SK-N-SH treated with all-trans-retinoic acid at 6 μM for 48 hours (cell line): Measurements from ENCODE around the gene MAGOHB.

Experiments
- ATAC-seq: fragments of 200-7000 bp; cut with Tn5 transposase; 3 replicates; pipeline ENCODE4 v1.9.1; 2020; ENCODE audit warnings: mild to moderate bottlenecking, moderate library complexity
- CSDC2 ChIP-seq: fragments of 250-450 bp; sonication (Bioruptor Pico); IDR thresholded peaks from 2 replicates; pipeline ENCODE4 v1.5.0; 2020; ENCODE audit warnings: mild to moderate bottlenecking, moderate library complexity
- CSRNP3 ChIP-seq: fragments of 250-450 bp; sonication (Bioruptor Pico); IDR thresholded peaks from 2 replicates; pipeline ENCODE4 v1.5.1; 2021; ENCODE audit warnings: mild to moderate bottlenecking, moderate library complexity
- ESRRG ChIP-seq: fragments of 250-450 bp; sonication (Bioruptor Pico); IDR thresholded peaks from 2 replicates; pipeline ENCODE4 v1.6.1; 2021; ENCODE audit warnings: mild to moderate bottlenecking
- GLIS3 ChIP-seq: fragments of 250-450 bp; sonication (Bioruptor Pico); IDR thresholded peaks from 2 replicates; pipeline ENCODE4 v1.5.0; 2020; ENCODE audit warnings: mild to moderate bottlenecking, moderate library complexity
- ISL1 ChIP-seq: fragments of 250-450 bp; sonication (Bioruptor Pico); IDR thresholded peaks from 2 replicates; pipeline ENCODE4 v2.1.2; 2022; ENCODE audit warnings: mild to moderate bottlenecking, moderate library complexity
- OSR1 ChIP-seq: fragments of 250-450 bp; sonication (Bioruptor Pico); IDR thresholded peaks from 2 replicates; pipeline ENCODE4 v1.8.0; 2022; ENCODE audit warnings: moderate library complexity, mild to moderate bottlenecking, inconsistent platforms
- PATZ1 ChIP-seq: fragments of 250-450 bp; sonication (Bioruptor Pico); IDR thresholded peaks from 2 replicates; pipeline ENCODE4 v1.8.0; 2020; ENCODE audit warnings: mild to moderate bottlenecking, moderate library complexity, borderline replicate concordance
- PPARA ChIP-seq: fragments of 250-450 bp; sonication (Bioruptor Pico); IDR thresholded peaks from 2 replicates; pipeline ENCODE4 v1.5.0; 2020; ENCODE audit warnings: mild to moderate bottlenecking, borderline replicate concordance
- SNAI2 ChIP-seq: fragments of 250-450 bp; sonication (Bioruptor Pico); IDR thresholded peaks from 2 replicates; pipeline ENCODE4 v1.5.0; 2020; ENCODE audit warnings: mild to moderate bottlenecking, moderate library complexity
- TOX ChIP-seq: fragments of 250-450 bp; sonication (Bioruptor Pico); IDR thresholded peaks from 2 replicates; pipeline ENCODE4 v1.8.0; 2021; ENCODE audit warnings: mild to moderate bottlenecking, moderate library complexity, borderline replicate concordance
- ZFP30 ChIP-seq: fragments of 450-650 bp; formaldehyde crosslinking; IDR thresholded peaks from 2 replicates; pipeline ENCODE4 v1.5.0; 2022; ENCODE audit warnings: mild to moderate bottlenecking, moderate library complexity
- ZNF565 ChIP-seq: fragments of 450-650 bp; formaldehyde crosslinking; conservative IDR thresholded peaks from 2 replicates; pipeline ENCODE4 v1.5.0; 2020; ENCODE audit warnings: low read depth, mild to moderate bottlenecking, moderate library complexity
- ZNF70 ChIP-seq: fragments of 450-650 bp; formaldehyde crosslinking; IDR thresholded peaks from 2 replicates; pipeline ENCODE4 v1.5.0; 2020; ENCODE audit warnings: mild to moderate bottlenecking, moderate library complexity
- ZNF8 ChIP-seq: fragments of 450-650 bp; formaldehyde crosslinking; IDR thresholded peaks from 2 replicates; pipeline ENCODE4 v1.5.0; 2020; ENCODE audit warnings: mild to moderate bottlenecking, moderate library complexity
- TF ChIP-seq, protein P1 (sequence below): fragments of 250-450 bp; sonication (Bioruptor Pico); IDR thresholded peaks from 2 replicates; pipeline ENCODE4 v1.8.0; 2021; ENCODE audit warnings: low read depth, mild to moderate bottlenecking, moderate library complexity, borderline replicate concordance
- TF ChIP-seq, protein P2 (sequence below): fragments of 250-450 bp; sonication (Bioruptor Pico); IDR thresholded peaks from 2 replicates; pipeline ENCODE4 v1.5.1; 2020; ENCODE audit warnings: low read depth, mild to moderate bottlenecking, moderate library complexity
- TF ChIP-seq, protein P3 (sequence below): fragments of 250-450 bp; sonication (Bioruptor Pico); IDR thresholded peaks from 2 replicates; pipeline ENCODE4 v1.5.0; 2020; ENCODE audit warnings: mild to moderate bottlenecking, moderate library complexity

Gene MAGOHB

DNA sequence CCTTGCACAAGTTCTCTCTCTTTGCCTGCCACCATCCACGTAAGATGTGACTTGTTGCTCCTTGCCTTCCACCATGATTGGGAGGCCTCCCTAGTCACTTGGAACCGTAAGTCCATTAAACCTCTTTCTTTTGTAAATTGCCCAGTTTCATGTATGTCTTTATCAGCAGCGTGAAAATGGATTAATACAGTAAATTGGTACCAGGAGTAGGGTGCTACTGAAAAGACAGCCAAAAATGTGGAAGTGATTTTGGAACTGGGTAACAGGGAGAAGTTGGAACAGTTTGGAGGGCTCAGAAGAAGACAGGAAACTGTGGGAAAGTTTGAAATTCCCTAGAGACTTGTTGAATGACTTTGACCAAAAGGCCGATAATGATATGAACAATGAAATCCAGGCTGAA lies 32.5 kb upstream of the MAGOHB start:
- TF ChIP-seq ZFP30 (CRISPR knock-in tag): no peak
- no peak for TF ChIP-seq PPARA
- no peak for TF ChIP-seq SNAI2 (CRISPR knock-in tag)
- ATAC-seq: no peak

- no peak for TF ChIP-seq ISL1
- no peak for TF ChIP-seq SNAI2 (CRISPR knock-in tag)
- ATAC-seq: no peak
Measured at GRCh38 chr12:10641735-10642500, 28.5 kb upstream of the MAGOHB start.

GRCh38 chr12:10638728-10639127 lies 25.3 kb upstream of the MAGOHB start:
- no peak for ATAC-seq

More at GRCh38 chr12:10638728-10639127, 25.3 kb upstream of the MAGOHB start:
- no peak for TF ChIP-seq ZNF70
- TF ChIP-seq GLIS3 (CRISPR knock-in tag): no peak
- TF ChIP-seq, protein P1, sequence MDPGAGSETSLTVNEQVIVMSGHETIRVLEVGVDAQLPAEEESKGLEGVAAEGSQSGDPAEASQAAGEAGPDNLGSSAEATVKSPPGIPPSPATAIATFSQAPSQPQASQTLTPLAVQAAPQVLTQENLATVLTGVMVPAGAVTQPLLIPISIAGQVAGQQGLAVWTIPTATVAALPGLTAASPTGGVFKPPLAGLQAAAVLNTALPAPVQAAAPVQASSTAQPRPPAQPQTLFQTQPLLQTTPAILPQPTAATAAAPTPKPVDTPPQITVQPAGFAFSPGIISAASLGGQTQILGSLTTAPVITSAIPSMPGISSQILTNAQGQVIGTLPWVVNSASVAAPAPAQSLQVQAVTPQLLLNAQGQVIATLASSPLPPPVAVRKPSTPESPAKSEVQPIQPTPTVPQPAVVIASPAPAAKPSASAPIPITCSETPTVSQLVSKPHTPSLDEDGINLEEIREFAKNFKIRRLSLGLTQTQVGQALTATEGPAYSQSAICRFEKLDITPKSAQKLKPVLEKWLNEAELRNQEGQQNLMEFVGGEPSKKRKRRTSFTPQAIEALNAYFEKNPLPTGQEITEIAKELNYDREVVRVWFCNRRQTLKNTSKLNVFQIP (CRISPR knock-in tag): no peak
- no peak for TF ChIP-seq PPARA
- no peak for TF ChIP-seq ZNF565 (CRISPR knock-in tag)
- no peak for TF ChIP-seq CSDC2 (CRISPR knock-in tag)
- TF ChIP-seq ZFP30 (CRISPR knock-in tag): no peak
- no peak for TF ChIP-seq SNAI2 (CRISPR knock-in tag)
- TF ChIP-seq TOX (CRISPR knock-in tag): no peak
- no peak for TF ChIP-seq ZNF8 (CRISPR knock-in tag)
- TF ChIP-seq PATZ1 (CRISPR knock-in tag): no peak
- TF ChIP-seq, protein P2, sequence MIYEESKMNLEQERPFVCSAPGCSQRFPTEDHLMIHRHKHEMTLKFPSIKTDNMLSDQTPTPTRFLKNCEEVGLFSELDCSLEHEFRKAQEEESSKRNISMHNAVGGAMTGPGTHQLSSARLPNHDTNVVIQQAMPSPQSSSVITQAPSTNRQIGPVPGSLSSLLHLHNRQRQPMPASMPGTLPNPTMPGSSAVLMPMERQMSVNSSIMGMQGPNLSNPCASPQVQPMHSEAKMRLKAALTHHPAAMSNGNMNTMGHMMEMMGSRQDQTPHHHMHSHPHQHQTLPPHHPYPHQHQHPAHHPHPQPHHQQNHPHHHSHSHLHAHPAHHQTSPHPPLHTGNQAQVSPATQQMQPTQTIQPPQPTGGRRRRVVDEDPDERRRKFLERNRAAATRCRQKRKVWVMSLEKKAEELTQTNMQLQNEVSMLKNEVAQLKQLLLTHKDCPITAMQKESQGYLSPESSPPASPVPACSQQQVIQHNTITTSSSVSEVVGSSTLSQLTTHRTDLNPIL (CRISPR knock-in tag): no peak
- TF ChIP-seq CSRNP3 (CRISPR knock-in tag): no peak
- TF ChIP-seq, protein P3, sequence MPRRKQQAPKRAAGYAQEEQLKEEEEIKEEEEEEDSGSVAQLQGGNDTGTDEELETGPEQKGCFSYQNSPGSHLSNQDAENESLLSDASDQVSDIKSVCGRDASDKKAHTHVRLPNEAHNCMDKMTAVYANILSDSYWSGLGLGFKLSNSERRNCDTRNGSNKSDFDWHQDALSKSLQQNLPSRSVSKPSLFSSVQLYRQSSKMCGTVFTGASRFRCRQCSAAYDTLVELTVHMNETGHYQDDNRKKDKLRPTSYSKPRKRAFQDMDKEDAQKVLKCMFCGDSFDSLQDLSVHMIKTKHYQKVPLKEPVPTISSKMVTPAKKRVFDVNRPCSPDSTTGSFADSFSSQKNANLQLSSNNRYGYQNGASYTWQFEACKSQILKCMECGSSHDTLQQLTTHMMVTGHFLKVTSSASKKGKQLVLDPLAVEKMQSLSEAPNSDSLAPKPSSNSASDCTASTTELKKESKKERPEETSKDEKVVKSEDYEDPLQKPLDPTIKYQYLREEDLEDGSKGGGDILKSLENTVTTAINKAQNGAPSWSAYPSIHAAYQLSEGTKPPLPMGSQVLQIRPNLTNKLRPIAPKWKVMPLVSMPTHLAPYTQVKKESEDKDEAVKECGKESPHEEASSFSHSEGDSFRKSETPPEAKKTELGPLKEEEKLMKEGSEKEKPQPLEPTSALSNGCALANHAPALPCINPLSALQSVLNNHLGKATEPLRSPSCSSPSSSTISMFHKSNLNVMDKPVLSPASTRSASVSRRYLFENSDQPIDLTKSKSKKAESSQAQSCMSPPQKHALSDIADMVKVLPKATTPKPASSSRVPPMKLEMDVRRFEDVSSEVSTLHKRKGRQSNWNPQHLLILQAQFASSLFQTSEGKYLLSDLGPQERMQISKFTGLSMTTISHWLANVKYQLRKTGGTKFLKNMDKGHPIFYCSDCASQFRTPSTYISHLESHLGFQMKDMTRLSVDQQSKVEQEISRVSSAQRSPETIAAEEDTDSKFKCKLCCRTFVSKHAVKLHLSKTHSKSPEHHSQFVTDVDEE (CRISPR knock-in tag): no peak
- TF ChIP-seq ESRRG (CRISPR knock-in tag): no peak
- TF ChIP-seq OSR1: no peak
